Measurements from ENCODE around the gene DDX31.

The DDX31 gene

GRCh38 chr9:132662152-132662945, 7.4 kb downstream of the DDX31 start:
- H3K36me3 ChIP-seq (ENCODE audit: low read depth): peaks cover 64% of the 10 kb centered on the region
- no peak for DNase-seq (ENCODE audit: low spot score)
- no peak for ATAC-seq (ENCODE audit: low read depth)
- no peak overlapping the region for H3K4me3 ChIP-seq (ENCODE audit: severe bottlenecking)
- no peak for TF ChIP-seq CTCF (IDR thresholded peaks at IDR 0.05; ENCODE audit: poor library complexity, severe bottlenecking)
- no peak overlapping the region for H3K27ac ChIP-seq (ENCODE audit: poor library complexity, severe bottlenecking)
- no peaks in the 10 kb centered on the region for H3K9me3 ChIP-seq (ENCODE audit: severe bottlenecking)
- no peaks in the 10 kb centered on the region for H3K27me3 ChIP-seq (ENCODE audit: insufficient read depth, poor library complexity, severe bottlenecking)
- H3K4me1 ChIP-seq (ENCODE audit: insufficient read depth, poor library complexity, severe bottlenecking): no peaks in the 10 kb centered on the region

- Histone ChIP-seq H3K4me3 (ENCODE audit: severe bottlenecking) (no peak overlapping the region), H3K27ac (ENCODE audit: poor library complexity, severe bottlenecking) (no peak overlapping the region), H3K4me1 (ENCODE audit: insufficient read depth, poor library complexity, severe bottlenecking) (peaks cover 2% of the 10 kb centered on the region)
These were observed 13.5 kb downstream of the DDX31 start for GRCh38 chr9:132656299-132656698.

GRCh38 chr9:132651259-132651658, 18.5 kb downstream of the DDX31 start:
- H3K27me3 ChIP-seq (ENCODE audit: insufficient read depth, poor library complexity, severe bottlenecking): no peaks in the 10 kb centered on the region
- ATAC-seq (ENCODE audit: low read depth): peak; percentile 74
- peaks cover 7% of the 10 kb centered on the region for H3K4me1 ChIP-seq (ENCODE audit: insufficient read depth, poor library complexity, severe bottlenecking)
- no peak overlapping the region for H3K4me3 ChIP-seq (ENCODE audit: severe bottlenecking)
- no peak for DNase-seq (ENCODE audit: low spot score)
- no peaks in the 10 kb centered on the region for H3K9me3 ChIP-seq (ENCODE audit: severe bottlenecking)
- no peak overlapping the region for H3K27ac ChIP-seq (ENCODE audit: poor library complexity, severe bottlenecking)
- peak; percentile 71 for TF ChIP-seq CTCF (IDR thresholded peaks at IDR 0.05; ENCODE audit: poor library complexity, severe bottlenecking)
- H3K36me3 ChIP-seq (ENCODE audit: low read depth): peaks cover 74% of the 10 kb centered on the region

More at GRCh38 chr9:132656299-132656698, 13.5 kb downstream of the DDX31 start:
- Histone ChIP-seq H3K36me3 (ENCODE audit: low read depth) (peaks cover 69% of the 10 kb centered on the region), H3K9me3 (ENCODE audit: severe bottlenecking) (no peaks in the 10 kb centered on the region), H3K27me3 (ENCODE audit: insufficient read depth, poor library complexity, severe bottlenecking) (no peaks in the 10 kb centered on the region)
- ATAC-seq (ENCODE audit: low read depth): no peak
- DNase-seq (ENCODE audit: low spot score): no peak
- no peak for TF ChIP-seq CTCF (IDR thresholded peaks at IDR 0.05; ENCODE audit: poor library complexity, severe bottlenecking)

- ATAC-seq (ENCODE audit: low read depth) (no peak), DNase-seq (ENCODE audit: low spot score) (no peak)
- Histone ChIP-seq H3K9me3 (ENCODE audit: severe bottlenecking) (no peaks in the 10 kb centered on the region), H3K36me3 (ENCODE audit: low read depth) (peaks cover 92% of the 10 kb centered on the region), H3K27ac (ENCODE audit: poor library complexity, severe bottlenecking) (peak overlapping the region; percentile 67), H3K27me3 (ENCODE audit: insufficient read depth, poor library complexity, severe bottlenecking) (no peaks in the 10 kb centered on the region), H3K4me1 (ENCODE audit: insufficient read depth, poor library complexity, severe bottlenecking) (peaks cover 7% of the 10 kb centered on the region), H3K4me3 (ENCODE audit: severe bottlenecking) (no peak overlapping the region)
- TF ChIP-seq CTCF (IDR thresholded peaks at IDR 0.05; ENCODE audit: poor library complexity, severe bottlenecking): no peak
These were observed 21.1 kb downstream of the DDX31 start for GRCh38 chr9:132648685-132649084.

GRCh38 chr9:132648283-132648682, 21.5 kb downstream of the DDX31 start:
- H3K27me3 ChIP-seq (ENCODE audit: insufficient read depth, poor library complexity, severe bottlenecking): no peaks in the 10 kb centered on the region
- ATAC-seq (ENCODE audit: low read depth): no peak
- no peak for TF ChIP-seq CTCF (IDR thresholded peaks at IDR 0.05; ENCODE audit: poor library complexity, severe bottlenecking)
- peak overlapping the region; percentile 67 for H3K27ac ChIP-seq (ENCODE audit: poor library complexity, severe bottlenecking)
- peaks cover 7% of the 10 kb centered on the region for H3K4me1 ChIP-seq (ENCODE audit: insufficient read depth, poor library complexity, severe bottlenecking)
- peaks cover 96% of the 10 kb centered on the region for H3K36me3 ChIP-seq (ENCODE audit: low read depth)
- H3K9me3 ChIP-seq (ENCODE audit: severe bottlenecking): no peaks in the 10 kb centered on the region
- H3K4me3 ChIP-seq (ENCODE audit: severe bottlenecking): no peak overlapping the region
- DNase-seq (ENCODE audit: low spot score): no peak

All from RWPE2 (cell line).